GM20431 (cell line): ENCODE measurements around the gene SCNN1G.
"Not testable (repeated sequence)": the region's sequence is repeated elsewhere in the genome, so short reads cannot be mapped to it uniquely, and the experiment has no call there.

Experiments used
- in situ Hi-C: fragments of 300-500 bp; cut with MseI, MboI; formaldehyde crosslinking; loops from one replicate; pipeline ENCODE4 v1.15.0; 2020; ENCODE audit warnings: low sequenced_read_pairs; ENCODE audit not compliant: unreplicated experiment

SCNN1G gene

DNA sequence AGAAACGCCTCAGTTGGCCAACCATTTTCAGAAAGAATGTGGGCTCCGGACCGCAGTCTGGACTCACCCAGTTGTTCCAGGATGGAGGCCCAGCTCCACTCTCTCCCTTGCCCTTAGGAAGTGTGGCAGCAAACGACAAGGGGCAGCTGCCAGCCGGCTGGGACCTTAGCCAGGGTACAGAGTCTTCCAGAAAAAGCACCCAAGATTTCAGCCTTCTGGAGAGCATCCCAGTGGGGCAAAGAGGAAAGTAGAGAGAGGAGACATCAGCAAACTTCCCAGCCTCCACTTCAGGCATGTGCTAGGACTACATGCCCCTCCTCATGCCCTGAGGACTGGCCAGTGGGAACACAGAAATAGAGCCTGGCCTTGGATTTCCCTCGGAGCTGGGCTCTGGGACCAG, 62.7 kb downstream of the SCNN1G start:
- in situ Hi-C loops = no loop called here

DNA sequence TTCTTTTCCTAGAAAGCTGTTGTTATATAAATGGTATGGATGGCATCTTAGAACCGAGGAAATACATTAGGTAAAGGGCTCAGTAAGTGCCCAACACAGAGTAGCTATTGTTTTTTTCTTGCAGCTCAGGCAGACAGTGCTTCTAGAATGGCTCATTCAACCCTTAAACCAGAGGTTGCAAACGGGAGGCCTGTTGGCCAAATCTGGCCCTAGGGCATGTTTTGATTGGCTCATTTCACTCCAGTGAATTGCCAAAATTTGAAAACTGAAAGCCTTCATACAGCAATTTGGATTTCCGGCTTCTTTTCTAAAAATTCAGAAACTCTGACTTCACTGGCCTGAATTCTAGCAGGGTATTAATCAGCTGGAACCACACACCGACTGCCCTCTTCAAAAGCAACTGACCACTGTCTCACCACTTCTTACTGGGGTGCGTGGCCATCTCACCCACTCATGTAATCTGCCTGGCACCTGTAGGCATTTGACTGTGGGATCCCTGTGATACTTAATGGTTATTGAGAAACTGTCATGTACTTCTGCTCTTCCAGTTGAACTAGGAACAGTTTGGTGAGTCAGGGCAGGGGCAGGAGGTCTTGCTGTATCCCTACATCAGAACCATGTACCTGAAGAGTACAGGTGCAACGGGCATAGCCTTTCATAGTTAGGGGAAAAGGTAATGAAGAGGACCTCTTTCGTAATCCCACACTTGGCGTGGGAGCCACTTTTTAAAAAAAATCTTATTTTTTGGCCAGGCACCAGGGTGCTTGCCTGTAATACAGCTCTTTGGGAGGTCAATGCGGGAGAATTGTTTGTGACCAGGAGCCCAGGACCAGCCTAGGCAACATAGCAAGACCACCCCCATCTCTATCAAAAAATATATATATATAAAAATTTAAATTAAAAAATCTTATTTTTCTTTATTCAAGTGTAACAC, 66.0 kb downstream of the SCNN1G start:
- in situ Hi-C loops = no loop called here

DNA sequence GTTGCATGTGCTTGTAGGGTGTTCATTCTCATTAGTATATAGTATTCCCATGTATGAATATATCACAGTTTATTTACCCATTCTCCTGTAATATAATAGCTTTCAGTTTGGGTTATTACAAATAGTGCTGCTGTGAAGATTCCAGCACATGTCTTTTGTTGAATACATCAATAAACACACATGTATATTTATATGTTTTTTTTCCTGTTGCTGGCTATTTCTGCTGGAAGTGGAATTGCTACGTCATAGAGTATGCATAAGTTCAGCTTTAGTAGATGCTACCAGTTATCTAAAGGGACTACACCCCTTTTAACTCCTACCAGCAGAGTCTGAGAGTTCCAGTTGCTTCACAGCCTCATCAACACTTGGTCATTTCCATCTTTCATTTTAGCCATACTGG, 67.3 kb downstream of the SCNN1G start:
- in situ Hi-C loops = no loop called here

DNA sequence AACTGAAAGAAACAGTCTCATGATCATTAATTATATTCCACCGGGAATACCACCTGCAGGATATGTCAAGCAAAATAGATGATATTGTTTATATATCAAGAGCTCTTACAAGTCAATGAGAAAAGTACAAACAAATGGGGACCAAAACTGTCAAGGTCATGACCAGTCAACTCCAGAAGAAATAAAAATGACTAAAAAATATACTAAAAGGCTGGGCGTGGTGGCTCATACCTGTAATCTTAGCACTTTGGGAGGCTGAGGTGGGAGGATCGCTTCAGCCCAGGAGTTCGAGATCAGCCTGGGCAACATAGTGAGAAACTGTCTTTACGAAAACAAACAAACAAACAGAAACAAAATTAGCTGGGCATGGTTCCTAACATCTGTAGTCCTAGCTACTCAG, 69.8 kb downstream of the SCNN1G start:
- in situ Hi-C loops = no loop called here

DNA sequence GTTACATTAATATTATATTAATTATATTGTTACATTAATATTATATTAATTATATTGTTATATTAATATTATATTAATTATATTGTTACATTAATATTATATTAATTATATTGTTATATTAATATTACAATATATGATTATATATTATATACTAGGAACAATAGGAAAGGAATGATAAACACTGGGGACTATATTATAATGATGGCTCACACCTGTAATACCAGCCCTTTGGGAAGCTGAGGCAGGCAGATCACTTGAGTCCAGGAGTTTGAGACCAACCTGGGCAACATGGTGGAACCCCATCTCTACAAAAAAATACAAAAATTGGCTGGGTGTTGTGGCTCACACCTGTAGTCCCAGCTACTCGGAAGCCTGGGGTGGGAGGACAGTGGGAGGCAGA, 71.1 kb downstream of the SCNN1G start:
- in situ Hi-C loops = not testable (repeated sequence)

DNA sequence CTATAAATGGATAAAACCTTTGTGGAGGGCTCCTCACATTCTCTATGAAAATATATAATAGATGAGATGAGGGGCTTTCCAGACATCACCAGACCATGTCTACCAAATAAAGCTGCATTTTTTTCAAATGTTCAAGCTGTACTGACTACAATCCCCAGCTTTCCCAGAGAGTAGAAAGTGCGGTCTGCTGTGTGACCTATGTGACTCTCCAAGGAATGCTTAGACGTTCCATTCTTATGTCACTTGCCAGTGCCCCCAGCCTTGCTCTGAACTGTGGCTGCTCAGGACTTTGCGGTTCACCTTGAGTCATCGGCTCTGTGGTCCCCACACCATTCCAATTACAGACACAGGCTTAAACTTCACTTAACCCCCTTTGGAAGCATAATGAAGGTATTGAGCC, 71.8 kb downstream of the SCNN1G start:
- in situ Hi-C loops = no loop called here

DNA sequence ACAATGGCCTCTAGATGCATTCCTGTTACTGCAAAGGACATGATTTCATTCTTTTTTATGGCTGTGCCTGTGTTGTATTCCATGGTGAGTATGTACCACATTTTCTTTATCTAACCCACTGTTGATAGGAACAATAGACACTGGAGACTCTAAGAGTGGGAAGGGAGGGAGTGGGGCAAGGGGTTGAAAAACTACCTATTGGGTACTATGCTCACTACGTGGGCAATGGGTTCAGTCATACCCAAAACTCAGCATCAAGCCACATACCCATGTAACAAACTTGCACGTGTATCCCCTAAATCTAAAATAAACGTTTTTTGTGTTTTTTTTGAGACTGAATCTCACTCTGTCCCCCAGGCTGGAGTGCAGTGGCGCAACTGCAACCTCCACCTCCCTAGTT, 72.5 kb downstream of the SCNN1G start:
- in situ Hi-C loops = no loop called here

DNA sequence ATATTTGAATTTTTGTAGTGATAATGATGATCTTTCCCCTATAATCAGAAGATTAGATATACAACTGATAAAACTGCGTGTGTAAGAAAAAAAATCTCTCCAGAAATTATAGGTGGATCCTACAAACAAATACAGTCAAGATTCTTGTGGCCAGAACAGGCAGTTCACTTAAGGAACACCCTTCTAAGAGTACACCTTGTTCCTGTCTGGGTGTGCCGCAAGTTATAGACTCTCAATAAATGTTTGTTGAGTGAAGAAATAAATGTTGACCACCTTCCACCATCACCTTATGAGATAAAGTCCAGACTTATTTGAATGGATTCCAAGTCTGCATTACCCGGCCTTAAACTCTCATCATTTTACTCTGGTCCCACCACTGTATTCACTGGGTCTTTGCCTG, 73.9 kb downstream of the SCNN1G start:
- in situ Hi-C loops = no loop called here

DNA sequence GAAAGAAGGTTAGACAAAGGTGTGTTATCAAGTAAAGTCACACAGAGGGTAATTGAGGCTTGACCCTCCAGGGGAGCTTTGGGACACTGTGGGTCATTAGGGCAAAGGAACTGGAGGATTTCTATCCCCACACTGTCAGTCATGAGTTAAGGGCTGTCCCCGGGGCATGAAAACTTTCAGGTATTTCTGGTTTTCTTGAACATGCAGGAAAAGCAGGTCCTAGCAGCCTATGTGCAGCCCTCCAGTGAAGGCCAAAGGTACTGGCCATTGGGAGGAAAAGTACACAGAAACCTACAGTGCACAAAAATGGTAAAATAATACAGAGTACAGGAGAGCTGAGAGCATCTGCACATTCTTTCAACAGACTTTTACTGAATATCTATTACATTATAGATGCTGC, 75.1 kb downstream of the SCNN1G start:
- in situ Hi-C loops = no loop called here

DNA sequence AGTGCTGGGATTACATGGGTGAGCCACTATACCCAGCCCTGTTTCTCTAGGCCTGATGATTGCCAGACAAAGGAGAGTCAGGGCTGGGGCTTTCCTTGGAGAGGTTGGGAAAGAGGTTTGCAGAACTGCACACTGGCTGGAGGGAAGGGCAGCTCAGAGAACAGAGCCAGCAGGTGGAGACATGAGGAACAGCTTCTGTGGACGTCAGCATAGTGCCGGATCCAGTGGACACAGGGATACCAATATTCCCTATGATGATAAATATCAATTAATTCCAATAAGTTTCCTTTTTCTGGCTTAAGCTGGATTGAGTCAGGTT, 76.3 kb downstream of the SCNN1G start:
- in situ Hi-C loops = no loop called here
